HepG2 (cell line): Measurements from ENCODE around the gene SELENOW. TPM values are rescaled to one million over a fixed set of nuclear protein-coding genes. Genes with fewer than 3 reads are reported as not detected.
A peak's percentile ranks its signal among the peaks of the same experiment; 100 is the strongest.

ENCODE experiments used
- CTCF ChIP-seq: sonication (generic); formaldehyde crosslinking; IDR thresholded peaks from 2 replicates; pipeline ENCODE4 v1.5.0; 2020; ENCODE audit warnings: mild to moderate bottlenecking, missing genetic modification reagents, moderate library complexity
- HBP1 ChIP-seq: IDR thresholded peaks from 2 replicates; pipeline ENCODE4 v1.6.1; 2016; ENCODE audit warnings: low read depth, control low read depth
- MTERF4 ChIP-seq: sonication (generic); formaldehyde crosslinking; IDR thresholded peaks from 2 replicates; pipeline ENCODE4 v1.8.0; 2023; ENCODE audit warnings: mild to moderate bottlenecking, missing genetic modification reagents
- SKI ChIP-seq: fragments of 450-650 bp; IDR thresholded peaks from one replicate; pipeline ENCODE4 v1.6.1; 2018; ENCODE audit warnings: mild to moderate bottlenecking; ENCODE audit not compliant: partially characterized antibody
- TBX2 ChIP-seq: sonication (generic); formaldehyde crosslinking; IDR thresholded peaks from 2 replicates; pipeline ENCODE4 v1.5.0; 2020; ENCODE audit warnings: missing genetic modification reagents, mild to moderate bottlenecking, borderline replicate concordance
- XRCC5 ChIP-seq: fragments of 200-400 bp; formaldehyde crosslinking; optimal IDR thresholded peaks from 2 replicates; pipeline ENCODE3; 2017; ENCODE audit warnings: mild to moderate bottlenecking, low read length
- ZBTB25 ChIP-seq: IDR thresholded peaks from 2 replicates; pipeline ENCODE4 v1.6.1; 2018; ENCODE audit warnings: missing genetic modification reagents
- ZBTB38 ChIP-seq: sonication (generic); formaldehyde crosslinking; IDR thresholded peaks from 2 replicates; pipeline ENCODE4 v1.5.1; 2020; ENCODE audit warnings: mild to moderate bottlenecking, missing genetic modification reagents
- ZNF180 ChIP-seq: sonication (generic); formaldehyde crosslinking; IDR thresholded peaks from 2 replicates; pipeline ENCODE4 v1.4.0; 2020; ENCODE audit warnings: low read depth, missing genetic modification reagents, borderline replicate concordance
- ZNF644 ChIP-seq: IDR thresholded peaks from 2 replicates; pipeline ENCODE4 v1.6.1; 2016; ENCODE audit warnings: low read depth
- polyA plus RNA-seq, 8 experiments: library from polyadenylated mRNA; depleted of rRNA in 3 of 8; stranded (reverse) in 7 of 8; unstranded in 1 of 8; fragments of >200 nt; fragmentation: Illumina TruSeq in 4 of 8; extraction: Trizol in 4 of 8; gene quantifications; 2 replicates each; pipeline versions ENCODE4 v1.2.1 to v1.2.3, GENCODE V29; 2011 to 2016; ENCODE audit warnings: low read depth in 4 of 8, missing spikeins in 1 of 8, mixed read lengths in 1 of 8; ENCODE audit not compliant: insufficient read depth in 1 of 8
- total RNA-seq, 5 experiments: library from RNA; depleted of rRNA; stranded (reverse); fragments of >200 nt; fragmentation: Illumina TruSeq; extraction: Trizol; gene quantifications; 2 replicates each; pipeline ENCODE4 v1.2.3, GENCODE V29; 2016; ENCODE audit warnings: low read depth in 1 of 5
- TF ChIP-seq, protein P1 (sequence below), 2 experiments: sonication (generic) in 1 of 2; formaldehyde crosslinking in 1 of 2; IDR thresholded peaks; 2 replicates each; pipeline versions ENCODE4 v1.4.0 to v1.6.1; 2016 to 2020; ENCODE audit warnings: borderline replicate concordance in 1 of 2, low read depth in 1 of 2, mild to moderate bottlenecking in 1 of 2, missing genetic modification reagents in 1 of 2
- TF ChIP-seq, protein P2 (sequence below): sonication (generic); IDR thresholded peaks from 2 replicates; pipeline ENCODE4 v1.6.1; 2016; ENCODE audit warnings: low read depth, borderline replicate concordance

Gene SELENOW
- total and polyA plus RNA-seq, 2 of the 13 experiments (the other 11 are each of a cell fraction or from before 2014, with no cell fraction given): 50.3 to 64.7 TPM

- TF ChIP-seq MTERF4 (0 out of 2 replicates have a peak, but pooled peaks have one; percentile 25), ZNF644 (CRISPR knock-in tag) (no peak), SKI (peak; percentile 64), ZBTB38 (0 out of 2 replicates have a peak, but pooled peaks have one; percentile 35), ZBTB25 (CRISPR knock-in tag) (no peak), XRCC5 (peak; percentile 53), ZNF180 (CRISPR knock-in tag) (peak; percentile 27; the same call in 1 of the 2 replicates), CTCF (peak; percentile 95), TBX2 (CRISPR knock-in tag) (peak; percentile 25; the same call in 1 of the 2 replicates), HBP1 (0 out of 2 replicates have a peak, but pooled peaks have one; percentile 63)
- TF ChIP-seq, protein P1, sequence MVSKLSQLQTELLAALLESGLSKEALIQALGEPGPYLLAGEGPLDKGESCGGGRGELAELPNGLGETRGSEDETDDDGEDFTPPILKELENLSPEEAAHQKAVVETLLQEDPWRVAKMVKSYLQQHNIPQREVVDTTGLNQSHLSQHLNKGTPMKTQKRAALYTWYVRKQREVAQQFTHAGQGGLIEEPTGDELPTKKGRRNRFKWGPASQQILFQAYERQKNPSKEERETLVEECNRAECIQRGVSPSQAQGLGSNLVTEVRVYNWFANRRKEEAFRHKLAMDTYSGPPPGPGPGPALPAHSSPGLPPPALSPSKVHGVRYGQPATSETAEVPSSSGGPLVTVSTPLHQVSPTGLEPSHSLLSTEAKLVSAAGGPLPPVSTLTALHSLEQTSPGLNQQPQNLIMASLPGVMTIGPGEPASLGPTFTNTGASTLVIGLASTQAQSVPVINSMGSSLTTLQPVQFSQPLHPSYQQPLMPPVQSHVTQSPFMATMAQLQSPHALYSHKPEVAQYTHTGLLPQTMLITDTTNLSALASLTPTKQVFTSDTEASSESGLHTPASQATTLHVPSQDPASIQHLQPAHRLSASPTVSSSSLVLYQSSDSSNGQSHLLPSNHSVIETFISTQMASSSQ (IDR thresholded peaks at IDR 0.05; ENCODE audit: low read depth): no peak
- TF ChIP-seq, protein P1 (CRISPR knock-in tag; IDR thresholded peaks at IDR 0.05; ENCODE audit: borderline replicate concordance): peak; percentile 16; the same call in 1 of the 2 replicates
- TF ChIP-seq, protein P2, sequence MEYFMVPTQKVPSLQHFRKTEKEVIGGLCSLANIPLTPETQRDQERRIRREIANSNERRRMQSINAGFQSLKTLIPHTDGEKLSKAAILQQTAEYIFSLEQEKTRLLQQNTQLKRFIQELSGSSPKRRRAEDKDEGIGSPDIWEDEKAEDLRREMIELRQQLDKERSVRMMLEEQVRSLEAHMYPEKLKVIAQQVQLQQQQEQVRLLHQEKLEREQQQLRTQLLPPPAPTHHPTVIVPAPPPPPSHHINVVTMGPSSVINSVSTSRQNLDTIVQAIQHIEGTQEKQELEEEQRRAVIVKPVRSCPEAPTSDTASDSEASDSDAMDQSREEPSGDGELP: peak; percentile 7; the same call in 1 of the 2 replicates
Measured at GRCh38 chr19:47765523-47766358, 12.8 kb upstream of the SELENOW start (continued).
